ENCODE data around the gene ATP8B4. TPM values are rescaled to one million over a fixed set of nuclear protein-coding genes. Genes with fewer than 3 reads are reported as not detected.

The ATP8B4 gene
- total RNA-seq, 2 experiments from 2014 or later = 0.31 TPM; not detected in 1

- ChIA-PET CTCF (no interaction called here), POLR2A (no interaction called here)
- peaks cover 11% of the 10 kb centered on the region for H3K27me3 Mint-ChIP-seq
Measured at GRCh38 chr15:49902685-49903501, 216.1 kb downstream of the ATP8B4 start.

GRCh38 chr15:49901996-49902684 lies 216.9 kb downstream of the ATP8B4 start:
- no peaks in the 10 kb centered on the region for H3K27me3 ChIP-seq (ENCODE audit: control insufficient read depth in 1 of 2, insufficient read depth in 2 of 2, low read length in 2 of 2)
- Mint-ChIP-seq H3K4me1 (ENCODE audit: low read depth) (no peaks in the 10 kb centered on the region), H3K4me3 (no peak overlapping the region), H3K27me3 (peaks cover 7% of the 10 kb centered on the region), H3K9me3 (no peaks in the 10 kb centered on the region), H3K36me3 (ENCODE audit: low read depth) (no peaks in the 10 kb centered on the region), H3K27ac (no peak overlapping the region)
- H3K36me3 ChIP-seq (ENCODE audit: insufficient read depth, low read length) = no peaks in the 10 kb centered on the region
- no peak for DNase-seq
- ChIA-PET POLR2A (no interaction called here), CTCF (no interaction called here)
- intact Hi-C loops (cut with DNase I, micrococcal nuclease) = no loop called here
- no peaks in the 10 kb centered on the region for H3K9me3 ChIP-seq (ENCODE audit: control insufficient read depth in 1 of 2, insufficient read depth in 1 of 2, low read length in 2 of 2)
- no peak for ATAC-seq (ENCODE audit: poor library complexity)
- TF ChIP-seq, protein P1, sequence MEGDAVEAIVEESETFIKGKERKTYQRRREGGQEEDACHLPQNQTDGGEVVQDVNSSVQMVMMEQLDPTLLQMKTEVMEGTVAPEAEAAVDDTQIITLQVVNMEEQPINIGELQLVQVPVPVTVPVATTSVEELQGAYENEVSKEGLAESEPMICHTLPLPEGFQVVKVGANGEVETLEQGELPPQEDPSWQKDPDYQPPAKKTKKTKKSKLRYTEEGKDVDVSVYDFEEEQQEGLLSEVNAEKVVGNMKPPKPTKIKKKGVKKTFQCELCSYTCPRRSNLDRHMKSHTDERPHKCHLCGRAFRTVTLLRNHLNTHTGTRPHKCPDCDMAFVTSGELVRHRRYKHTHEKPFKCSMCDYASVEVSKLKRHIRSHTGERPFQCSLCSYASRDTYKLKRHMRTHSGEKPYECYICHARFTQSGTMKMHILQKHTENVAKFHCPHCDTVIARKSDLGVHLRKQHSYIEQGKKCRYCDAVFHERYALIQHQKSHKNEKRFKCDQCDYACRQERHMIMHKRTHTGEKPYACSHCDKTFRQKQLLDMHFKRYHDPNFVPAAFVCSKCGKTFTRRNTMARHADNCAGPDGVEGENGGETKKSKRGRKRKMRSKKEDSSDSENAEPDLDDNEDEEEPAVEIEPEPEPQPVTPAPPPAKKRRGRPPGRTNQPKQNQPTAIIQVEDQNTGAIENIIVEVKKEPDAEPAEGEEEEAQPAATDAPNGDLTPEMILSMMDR (IDR thresholded peaks at IDR 0.05) = no peak
- no peaks in the 10 kb centered on the region for H3K4me1 ChIP-seq (ENCODE audit: insufficient read depth, low read length)
- H3K27ac ChIP-seq (ENCODE audit: low read depth in 1 of 2, low read length in 2 of 2) = no peak overlapping the region
- H3K4me3 ChIP-seq (ENCODE audit: low read length) = no peak overlapping the region

More at GRCh38 chr15:49902685-49903501, 216.1 kb downstream of the ATP8B4 start:
- TF ChIP-seq, protein P1 (IDR thresholded peaks at IDR 0.05) = no peak
- intact Hi-C loops (cut with DNase I, micrococcal nuclease) = no loop called here
- no peak overlapping the region for H3K27ac ChIP-seq (ENCODE audit: low read depth in 1 of 2, low read length in 2 of 2)
- no peaks in the 10 kb centered on the region for H3K9me3 Mint-ChIP-seq
- H3K4me1 Mint-ChIP-seq (ENCODE audit: low read depth) = no peaks in the 10 kb centered on the region
- ATAC-seq (ENCODE audit: poor library complexity) (no peak), DNase-seq (no peak)
- H3K36me3 Mint-ChIP-seq (ENCODE audit: low read depth) = no peaks in the 10 kb centered on the region
- no peaks in the 10 kb centered on the region for H3K36me3 ChIP-seq (ENCODE audit: insufficient read depth, low read length)
- no peak overlapping the region for H3K4me3 ChIP-seq (ENCODE audit: low read length)
- no peak overlapping the region for H3K4me3 Mint-ChIP-seq
- no peak overlapping the region for H3K27ac Mint-ChIP-seq
- H3K27me3 ChIP-seq (ENCODE audit: control insufficient read depth in 1 of 2, insufficient read depth in 2 of 2, low read length in 2 of 2) = no peaks in the 10 kb centered on the region
- no peaks in the 10 kb centered on the region for H3K4me1 ChIP-seq (ENCODE audit: insufficient read depth, low read length)
- no peaks in the 10 kb centered on the region for H3K9me3 ChIP-seq (ENCODE audit: control insufficient read depth in 1 of 2, insufficient read depth in 1 of 2, low read length in 2 of 2)

DNA sequence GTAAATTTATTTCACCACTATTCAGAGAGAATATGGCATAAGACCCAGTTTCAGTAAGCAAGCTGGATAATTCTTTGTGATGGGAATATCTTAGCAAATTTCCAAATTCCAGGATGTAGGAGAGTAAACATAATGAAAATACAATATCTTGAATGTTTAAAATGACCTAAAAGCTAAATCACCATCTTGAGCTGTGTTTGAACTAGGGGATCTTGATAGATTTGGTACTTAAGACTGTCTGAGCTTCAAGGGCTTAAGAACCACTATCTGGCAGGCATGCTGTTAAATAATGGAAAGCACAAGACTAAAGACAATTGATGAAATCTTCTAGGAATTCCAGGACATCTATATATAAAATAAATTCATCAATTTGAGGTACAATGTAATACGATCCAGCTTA lies 217.7 kb downstream of the ATP8B4 start:
- intact Hi-C loops (cut with DNase I, micrococcal nuclease) = no loop called here
- no peaks in the 10 kb centered on the region for H3K36me3 ChIP-seq (ENCODE audit: insufficient read depth, low read length)
- H3K4me3 Mint-ChIP-seq = no peak overlapping the region
- H3K9me3 ChIP-seq (ENCODE audit: control insufficient read depth in 1 of 2, insufficient read depth in 1 of 2, low read length in 2 of 2) = no peaks in the 10 kb centered on the region
- H3K4me1 ChIP-seq (ENCODE audit: insufficient read depth, low read length) = no peaks in the 10 kb centered on the region
- POLR2A ChIA-PET = no interaction called here
- H3K4me1 Mint-ChIP-seq (ENCODE audit: low read depth) = no peaks in the 10 kb centered on the region
- no peak overlapping the region for H3K27ac Mint-ChIP-seq
- CTCF ChIA-PET = no interaction called here
- H3K36me3 Mint-ChIP-seq (ENCODE audit: low read depth) = no peaks in the 10 kb centered on the region
- no peak overlapping the region for H3K27ac ChIP-seq (ENCODE audit: low read depth in 1 of 2, low read length in 2 of 2)
- no peaks in the 10 kb centered on the region for H3K27me3 ChIP-seq (ENCODE audit: control insufficient read depth in 1 of 2, insufficient read depth in 2 of 2, low read length in 2 of 2)
- ATAC-seq (ENCODE audit: poor library complexity) = no peak
- no peak for DNase-seq
- peaks cover 6% of the 10 kb centered on the region for H3K27me3 Mint-ChIP-seq
- no peaks in the 10 kb centered on the region for H3K9me3 Mint-ChIP-seq
- H3K4me3 ChIP-seq (ENCODE audit: low read length) = no peak overlapping the region
- TF ChIP-seq, protein P1 (IDR thresholded peaks at IDR 0.05) = no peak

Data from CD4-positive, alpha-beta T cell (primary cell).